Right hindlimb (tissue), 1 donor: ENCODE results near the gene DIMT1.

Source experiments
- DNase-seq: peaks from one replicate; pipeline ENCODE4 v3.0.0-alpha.2; 2018

DIMT1 gene

GRCh38 chr5:62403411-62404250 lies at the start of gene DIMT1:
TSS of gene DIMT1 (minus strand) at chr5:62403905. CDS start at chr5:62403772, 133 bp downstream.
- peak; percentile 97 for DNase-seq

GRCh38 chr5:62450259-62450658 lies 46.6 kb upstream of the DIMT1 start:
- no peak for DNase-seq

GRCh38 chr5:62448528-62448927 lies 44.8 kb upstream of the DIMT1 start:
- no peak for DNase-seq

- DNase-seq = no peak
These were observed 28.9 kb upstream of the DIMT1 start for GRCh38 chr5:62432621-62433064.

GRCh38 chr5:62431735-62432620 lies 28.3 kb upstream of the DIMT1 start:
- DNase-seq = no peak

- no peak for DNase-seq
These were observed 21.1 kb upstream of the DIMT1 start for GRCh38 chr5:62424763-62425162.

- DNase-seq = no peak
These were observed 17.7 kb upstream of the DIMT1 start for GRCh38 chr5:62421414-62421813.

- no peak for DNase-seq
These were observed 15.9 kb upstream of the DIMT1 start for GRCh38 chr5:62419609-62420008.

- DNase-seq = no peak
These were observed 14.9 kb upstream of the DIMT1 start for GRCh38 chr5:62418462-62419076.

- no peak for DNase-seq
These were observed 10.0 kb upstream of the DIMT1 start for GRCh38 chr5:62413711-62414110.

- peak; percentile 99 for DNase-seq
These were observed 9.0 kb upstream of the DIMT1 start, which contains the start of gene IPO11 for GRCh38 chr5:62412549-62413329. TSS of gene IPO11 (plus strand) at chr5:62412763. CDS start at chr5:62437280, 24,517 bp downstream.

GRCh38 chr5:62395210-62395950 lies 8.3 kb downstream of the DIMT1 start:
- no peak for DNase-seq

GRCh38 chr5:62386824-62387223 lies 16.9 kb downstream of the DIMT1 start:
- no peak for DNase-seq

GRCh38 chr5:62385816-62386400 lies 17.8 kb downstream of the DIMT1 start:
- no peak for DNase-seq

- no peak for DNase-seq
These were observed 18.6 kb downstream of the DIMT1 start for GRCh38 chr5:62385131-62385530.

- no peak for DNase-seq
These were observed 27.6 kb downstream of the DIMT1 start for GRCh38 chr5:62376064-62376463.

GRCh38 chr5:62375627-62376026 lies 28.1 kb downstream of the DIMT1 start:
- no peak for DNase-seq

- DNase-seq = no peak
These were observed 29.6 kb downstream of the DIMT1 start for GRCh38 chr5:62374090-62374489.

- no peak for DNase-seq
These were observed 30.3 kb downstream of the DIMT1 start for GRCh38 chr5:62373382-62373781.

- no peak for DNase-seq
These were observed 31.1 kb downstream of the DIMT1 start for GRCh38 chr5:62372600-62372999.

- DNase-seq = no peak
These were observed 32.3 kb downstream of the DIMT1 start for GRCh38 chr5:62371409-62371808.
